ENCODE measurements around the gene PRKG1. TPM values are rescaled to one million over a fixed set of nuclear protein-coding genes. Genes with fewer than 3 reads are reported as not detected.

PRKG1 gene
- total and polyA plus RNA-seq, 12 donors, result 3.8 to 48.1 (median 29.9) TPM

GRCh38 chr10:51900180-51900579, 825.9 kb downstream of the PRKG1 start:
- H3K36me3 ChIP-seq, result no peaks in the 10 kb centered on the region
- no peak for ATAC-seq
- DNase-seq, result no peak
- no peak overlapping the region for H3K4me3 ChIP-seq
- TF ChIP-seq CTCF (IDR thresholded peaks at IDR 0.05), result no peak
- H3K27ac ChIP-seq, result no peak overlapping the region
- WGBS, 2 donors, result 92 to 100% methylated on average over 1 of the region's 1 CpG
- H3K27me3 ChIP-seq, result no peaks in the 10 kb centered on the region
- intact Hi-C loops (cut with DNase I), result no loop called here
- peaks cover 2 to 29% (median 12%) of the 10 kb centered on the region in 9 donors for H3K4me1 ChIP-seq
- no peaks in the 10 kb centered on the region for H3K9me3 ChIP-seq

DNA sequence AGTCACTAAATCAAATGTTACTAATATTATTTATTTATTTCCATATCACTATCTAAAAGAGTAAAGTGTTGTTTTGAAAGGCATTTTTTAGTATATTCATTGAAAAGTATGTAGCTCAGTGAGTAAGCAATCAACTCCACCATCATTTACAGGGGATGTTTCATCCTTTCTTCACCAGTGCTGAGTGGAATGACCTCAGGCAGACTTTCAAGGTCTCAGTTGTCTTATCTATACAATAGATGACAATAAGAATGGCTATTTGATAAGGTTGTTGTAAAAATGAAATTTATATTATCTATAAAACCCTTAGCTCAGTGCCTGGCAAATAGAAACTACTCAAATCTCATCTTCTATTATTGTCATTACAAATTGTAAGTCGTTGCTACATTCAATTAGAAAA, 829.4 kb downstream of the PRKG1 start:
- intact Hi-C loops (cut with DNase I), result no loop called here
- TF ChIP-seq CTCF (IDR thresholded peaks at IDR 0.05), result no peak
- DNase-seq (no peak), ATAC-seq (no peak)
- 77 to 84% methylated on average over 1 of the region's 1 CpG for WGBS, 2 donors
- H3K27me3 ChIP-seq, result no peaks in the 10 kb centered on the region
- H3K9me3 ChIP-seq, result no peaks in the 10 kb centered on the region
- no peak overlapping the region for H3K27ac ChIP-seq
- H3K4me3 ChIP-seq, result no peak overlapping the region
- no peaks in the 10 kb centered on the region for H3K36me3 ChIP-seq
- no peaks in the 10 kb centered on the region for H3K4me1 ChIP-seq

DNA sequence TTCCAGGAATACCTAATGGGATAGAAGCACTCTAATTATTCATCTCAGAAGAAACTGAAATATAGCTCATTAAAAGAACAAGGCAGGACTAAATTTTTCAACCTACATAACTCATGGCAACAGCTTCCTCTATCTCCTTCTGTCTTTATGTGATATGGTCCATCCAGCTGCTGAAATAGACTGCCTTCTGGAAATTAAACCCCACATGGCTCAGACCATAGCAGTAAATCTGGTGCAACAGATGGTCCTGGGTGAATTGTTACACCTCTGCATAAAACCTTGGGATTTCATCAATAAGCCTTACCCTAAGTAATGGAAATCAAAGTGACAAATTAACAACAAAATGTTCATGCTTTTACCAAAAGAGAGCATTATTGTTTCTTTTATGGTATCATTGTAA, 830.7 kb downstream of the PRKG1 start:
- no peak for TF ChIP-seq CTCF (IDR thresholded peaks at IDR 0.05)
- Histone ChIP-seq H3K4me1 (no peaks in the 10 kb centered on the region), H3K27ac (no peak overlapping the region), H3K9me3 (no peaks in the 10 kb centered on the region), H3K36me3 (no peaks in the 10 kb centered on the region), H3K27me3 (no peaks in the 10 kb centered on the region), H3K4me3 (no peak overlapping the region)
- no peak for DNase-seq
- no peak for ATAC-seq
- intact Hi-C loops (cut with DNase I), result no loop called here

DNA sequence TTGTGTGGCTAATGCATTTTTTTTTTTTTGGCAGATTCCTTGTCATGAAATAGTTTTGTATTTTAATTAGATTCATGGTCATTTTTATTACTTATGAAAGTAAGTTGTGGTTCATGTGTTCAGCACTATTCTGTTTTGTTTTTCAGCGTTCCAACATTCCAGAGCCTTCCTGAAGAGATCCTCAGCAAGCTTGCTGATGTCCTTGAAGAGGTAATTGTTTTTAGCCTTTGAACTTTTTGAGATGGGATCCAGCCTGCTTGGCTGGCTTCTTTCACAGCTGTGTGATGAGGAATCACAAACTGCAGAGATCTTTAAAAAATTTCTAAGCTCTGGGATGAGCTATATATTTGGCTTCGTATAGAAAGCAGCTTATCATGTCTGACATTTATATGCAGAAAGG, 833.1 kb downstream of the PRKG1 start:
- Histone ChIP-seq H3K4me3 (no peak overlapping the region), H3K4me1 (peaks cover 0 to 12% (median 0%) of the 10 kb centered on the region in 9 donors), H3K27ac (no peak overlapping the region), H3K27me3 (no peaks in the 10 kb centered on the region), H3K36me3 (no peaks in the 10 kb centered on the region), H3K9me3 (no peaks in the 10 kb centered on the region)
- intact Hi-C loops (cut with DNase I), result no loop called here
- DNase-seq, result no peak
- no peak for ATAC-seq
- TF ChIP-seq CTCF (IDR thresholded peaks at IDR 0.05), result no peak
- 34 to 52% methylated on average over 2 of the region's 2 CpGs for WGBS, 2 donors

- ATAC-seq (no peak), DNase-seq (no peak)
- Histone ChIP-seq H3K27me3 (no peaks in the 10 kb centered on the region), H3K36me3 (no peaks in the 10 kb centered on the region), H3K27ac (no peak overlapping the region), H3K4me3 (no peak overlapping the region), H3K4me1 (peaks cover 0 to 12% (median 0%) of the 10 kb centered on the region in 9 donors), H3K9me3 (no peaks in the 10 kb centered on the region)
- TF ChIP-seq CTCF (IDR thresholded peaks at IDR 0.05), result no peak
- intact Hi-C loops (cut with DNase I), result no loop called here
Measured at GRCh38 chr10:51910189-51910588, 835.9 kb downstream of the PRKG1 start.
